Measurements from ENCODE around the gene ADGRD1.

DNA sequence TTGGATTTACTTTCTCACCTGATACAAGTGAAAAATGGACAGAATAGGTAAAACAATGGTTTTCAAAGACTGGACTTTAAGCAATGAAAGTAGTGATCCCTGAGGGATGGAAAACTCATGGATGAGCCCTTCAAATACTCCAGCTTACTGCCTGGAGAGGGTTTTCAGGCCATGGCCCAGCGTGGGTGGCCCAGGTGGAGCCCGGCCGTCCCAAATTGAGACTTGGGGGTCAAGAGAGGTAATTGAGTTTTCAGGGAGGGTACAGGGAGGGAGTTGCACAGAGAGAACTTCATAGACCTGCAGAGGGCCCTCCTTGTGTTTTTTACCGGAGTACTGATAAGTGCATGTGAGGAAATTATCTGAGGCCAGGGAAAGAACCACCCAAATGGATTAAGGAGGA is 44.6 kb upstream of the ADGRD1 start:
- TF ChIP-seq SNAI2 (CRISPR knock-in tag; IDR thresholded peaks at IDR 0.05) (no peak), ZFP30 (CRISPR knock-in tag; IDR thresholded peaks at IDR 0.05) (no peak), GLIS3 (CRISPR knock-in tag; IDR thresholded peaks at IDR 0.05) (no peak), POU6F1 (CRISPR knock-in tag; IDR thresholded peaks at IDR 0.05; ENCODE audit: borderline replicate concordance, low read depth) (no peak), ISL1 (CRISPR knock-in tag; IDR thresholded peaks at IDR 0.05) (no peak), ARNTL (CRISPR knock-in tag; IDR thresholded peaks at IDR 0.05; ENCODE audit: borderline replicate concordance, low read depth) (no peak)
- TF ChIP-seq, protein P1, sequence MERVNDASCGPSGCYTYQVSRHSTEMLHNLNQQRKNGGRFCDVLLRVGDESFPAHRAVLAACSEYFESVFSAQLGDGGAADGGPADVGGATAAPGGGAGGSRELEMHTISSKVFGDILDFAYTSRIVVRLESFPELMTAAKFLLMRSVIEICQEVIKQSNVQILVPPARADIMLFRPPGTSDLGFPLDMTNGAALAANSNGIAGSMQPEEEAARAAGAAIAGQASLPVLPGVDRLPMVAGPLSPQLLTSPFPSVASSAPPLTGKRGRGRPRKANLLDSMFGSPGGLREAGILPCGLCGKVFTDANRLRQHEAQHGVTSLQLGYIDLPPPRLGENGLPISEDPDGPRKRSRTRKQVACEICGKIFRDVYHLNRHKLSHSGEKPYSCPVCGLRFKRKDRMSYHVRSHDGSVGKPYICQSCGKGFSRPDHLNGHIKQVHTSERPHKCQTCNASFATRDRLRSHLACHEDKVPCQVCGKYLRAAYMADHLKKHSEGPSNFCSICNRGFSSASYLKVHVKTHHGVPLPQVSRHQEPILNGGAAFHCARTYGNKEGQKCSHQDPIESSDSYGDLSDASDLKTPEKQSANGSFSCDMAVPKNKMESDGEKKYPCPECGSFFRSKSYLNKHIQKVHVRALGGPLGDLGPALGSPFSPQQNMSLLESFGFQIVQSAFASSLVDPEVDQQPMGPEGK (CRISPR knock-in tag; IDR thresholded peaks at IDR 0.05; ENCODE audit: borderline replicate concordance) = no peak
